HCT116 (cell line): ENCODE results near the gene NHLRC3. TPM values are rescaled to one million over a fixed set of nuclear protein-coding genes. Genes with fewer than 3 reads are reported as not detected.
A peak's percentile ranks its signal among the peaks of the same experiment; 100 is the strongest.

ENCODE experiments used
- ATAC-seq: fragments of 200-7000 bp; cut with Tn5 transposase; 2 replicates; pipeline ENCODE4 v1.9.1; 2020; ENCODE audit warnings: mild to moderate bottlenecking, moderate library complexity
- BruUV-seq: library from RNA; stranded (reverse); fragments of 400-500 nt; replicated peaks from 2 replicates; lab custom pipeline; 2021; lab: Mats Ljungman, UMichigan
- CTCF ChIA-PET: fragments of 300-600 bp; sonication (Branson Sonifier 250); formaldehyde crosslinking; loops from one replicate; lab custom pipeline; 2021; ENCODE audit warnings: antibody characterized with exemption; lab: Charles Lee
- POLR2A ChIA-PET: fragments of 300-600, 350-600 bp; sonication (Branson Sonifier 250); formaldehyde crosslinking; loops from one replicate; lab custom pipeline; 2021; ENCODE audit warnings: antibody characterized with exemption; lab: Charles Lee
- RAD21 ChIA-PET, 2 experiments: fragments of 300-600 bp; sonication (Branson Sonifier 250); formaldehyde crosslinking; loops; one replicate each; lab custom pipeline; 2023; ENCODE audit warnings: low total read pairs in 2 of 2; ENCODE audit not compliant: uncharacterized antibody in 2 of 2, unreplicated experiment in 2 of 2, low non-redundant PET in 1 of 2; lab: Charles Lee
- DNase-seq: peaks from one replicate; pipeline ENCODE4 v3.0.0-alpha.2; 2010; ENCODE audit warnings: low read depth, low spot score
- H2AFZ ChIP-seq: fragments of 200-600 bp; shearing (Covaris generic), sonication (generic); 2 replicates; pipeline ENCODE4 v1.6.1; 2017; ENCODE audit warnings: low read depth, mixed run types, mixed read lengths, antibody characterized with exemption, low read length; ENCODE audit not compliant: poor library complexity, severe bottlenecking
- H3K27ac ChIP-seq: 2 replicates; pipeline ENCODE4 v1.5.1; 2012; ENCODE audit warnings: low read depth, low read length
- H3K27me3 ChIP-seq: fragments of 200-600 bp; sonication (generic); 2 replicates; pipeline ENCODE4 v1.6.1; 2016; ENCODE audit warnings: mixed run types, low read length, mixed read lengths; ENCODE audit not compliant: insufficient read depth
- H3K36me3 ChIP-seq, 2 experiments: fragments of 200-500 bp in 1 of 2; fragments of 200-600 bp in 1 of 2; sonication (Bioruptor generic) in 1 of 2; sonication (generic) in 1 of 2; 2 replicates each; pipeline versions ENCODE4 v1.5.1 to v1.6.1; 2014 to 2016; ENCODE audit warnings: low read length in 2 of 2, inconsistent platforms in 1 of 2, mixed read lengths in 1 of 2, mixed run types in 1 of 2; ENCODE audit not compliant: insufficient read depth in 2 of 2, control insufficient read depth in 1 of 2
- H3K4me1 ChIP-seq, 2 experiments: fragments of 200-600 bp in 1 of 2; sonication (generic) in 1 of 2; 2 replicates each; pipeline versions ENCODE4 v1.5.1 to v1.6.1; 2012 to 2017; ENCODE audit warnings: low read length in 2 of 2, inconsistent platforms in 1 of 2, mild to moderate bottlenecking in 1 of 2, mixed read lengths in 1 of 2, mixed run types in 1 of 2, moderate library complexity in 1 of 2; ENCODE audit not compliant: insufficient read depth in 2 of 2, control insufficient read depth in 1 of 2
- H3K4me2 ChIP-seq: fragments of 200-600 bp; sonication (generic); 2 replicates; pipeline ENCODE4 v1.6.1; 2017; ENCODE audit warnings: mixed run types, low read length, mixed read lengths
- H3K4me3 ChIP-seq, 2 experiments: fragments of 200-600 bp in 1 of 2; sonication (generic) in 1 of 2; replicated peaks in 1 of 2; 2 replicates each; pipeline ENCODE4 v1.5.1; 2011 to 2016; ENCODE audit warnings: low read length in 2 of 2, control low read depth in 1 of 2, low read depth in 1 of 2, mild to moderate bottlenecking in 1 of 2, mixed read lengths in 1 of 2, mixed run types in 1 of 2
- H3K79me2 ChIP-seq: fragments of 200-600 bp; sonication (generic); 2 replicates; pipeline ENCODE4 v1.6.1; 2017; ENCODE audit warnings: mild to moderate bottlenecking, mixed run types, low read length, moderate library complexity, mixed read lengths; ENCODE audit not compliant: insufficient read depth
- H3K9ac ChIP-seq: fragments of 200-600 bp; sonication (generic); 2 replicates; pipeline ENCODE4 v1.6.1; 2016; ENCODE audit warnings: low read length, mixed read lengths
- H3K9me2 ChIP-seq: fragments of 200-600 bp; sonication (generic), shearing (Covaris generic); 2 replicates; pipeline ENCODE4 v1.6.1; 2017; ENCODE audit warnings: mixed run types, mild to moderate bottlenecking, moderate library complexity; ENCODE audit not compliant: insufficient read depth
- H3K9me3 ChIP-seq, 2 experiments: fragments of 200-500 bp in 1 of 2; fragments of 200-600 bp in 1 of 2; sonication (Bioruptor generic) in 1 of 2; sonication (generic) in 1 of 2; 2 replicates each; pipeline ENCODE4 v1.6.1; 2014 to 2017; ENCODE audit warnings: low read length in 2 of 2, mixed read lengths in 2 of 2, inconsistent platforms in 1 of 2, low read depth in 1 of 2, mild to moderate bottlenecking in 1 of 2, mixed run types in 1 of 2, moderate library complexity in 1 of 2; ENCODE audit not compliant: control insufficient read depth in 1 of 2, insufficient read depth in 1 of 2
- H4K20me1 ChIP-seq: fragments of 200-600 bp; sonication (generic), shearing (Covaris generic); 2 replicates; pipeline ENCODE4 v1.6.1; 2017; ENCODE audit warnings: mixed run types, mild to moderate bottlenecking, moderate library complexity; ENCODE audit not compliant: insufficient read depth
- CBX3 ChIP-seq: IDR thresholded peaks from 2 replicates; pipeline ENCODE4 v1.6.1; 2012; ENCODE audit warnings: low read depth
- ELF1 ChIP-seq: IDR thresholded peaks from 2 replicates; pipeline ENCODE4 v1.6.1; 2012; ENCODE audit warnings: low read depth, borderline replicate concordance
- SIN3A ChIP-seq: IDR thresholded peaks from 2 replicates; pipeline ENCODE4 v1.6.1; 2012; ENCODE audit warnings: low read depth
- SP1 ChIP-seq: IDR thresholded peaks from 2 replicates; pipeline ENCODE4 v1.6.1; 2012; ENCODE audit warnings: low read depth
- SRF ChIP-seq: IDR thresholded peaks from 2 replicates; pipeline ENCODE4 v1.6.1; 2012; ENCODE audit warnings: low read depth
- TCF7L2 ChIP-seq: IDR thresholded peaks from 2 replicates; pipeline ENCODE4 v1.7.0; 2011; ENCODE audit warnings: borderline replicate concordance, inconsistent platforms; ENCODE audit not compliant: insufficient read depth, insufficient read length; ENCODE audit errors: extremely low read depth
- intact Hi-C: fragments of 100-400 bp; cut with micrococcal nuclease; formaldehyde crosslinking; loops from 2 replicates; pipeline ENCODE4 v1.10.0; 2022
- total RNA-seq: library from RNA; stranded (reverse); gene quantifications from one replicate; pipeline ENCODE4 v1.2.1, GENCODE V29; 2021; ENCODE audit not compliant: unreplicated experiment
- TF ChIP-seq, protein P1 (sequence below), 3 experiments: fragments of 200-600 bp in 1 of 3; sonication (generic) in 1 of 3; IDR thresholded peaks in 2 of 3; conservative IDR thresholded peaks in 1 of 3; 2 replicates each; pipeline ENCODE4 v1.5.1; 2012 to 2017; ENCODE audit warnings: low read depth in 2 of 3, low read length in 2 of 3, antibody characterized with exemption in 1 of 3, borderline replicate concordance in 1 of 3, control low read depth in 1 of 3, mild to moderate bottlenecking in 1 of 3, mixed read lengths in 1 of 3, mixed run types in 1 of 3, moderate library complexity in 1 of 3; ENCODE audit not compliant: insufficient read depth in 1 of 3
- TF ChIP-seq, protein P2 (sequence below): IDR thresholded peaks from 2 replicates; pipeline ENCODE4 v1.6.1; 2011; ENCODE audit warnings: mild to moderate bottlenecking, low read length, moderate library complexity; ENCODE audit not compliant: insufficient replicate concordance; ENCODE audit errors: extremely low read depth
- TF ChIP-seq, protein P3 (sequence below): IDR thresholded peaks from 2 replicates; pipeline ENCODE4 v1.6.1; 2012

Gene NHLRC3
- total RNA-seq, 1 experiment from 2014 or later = 7.2 TPM

DNA sequence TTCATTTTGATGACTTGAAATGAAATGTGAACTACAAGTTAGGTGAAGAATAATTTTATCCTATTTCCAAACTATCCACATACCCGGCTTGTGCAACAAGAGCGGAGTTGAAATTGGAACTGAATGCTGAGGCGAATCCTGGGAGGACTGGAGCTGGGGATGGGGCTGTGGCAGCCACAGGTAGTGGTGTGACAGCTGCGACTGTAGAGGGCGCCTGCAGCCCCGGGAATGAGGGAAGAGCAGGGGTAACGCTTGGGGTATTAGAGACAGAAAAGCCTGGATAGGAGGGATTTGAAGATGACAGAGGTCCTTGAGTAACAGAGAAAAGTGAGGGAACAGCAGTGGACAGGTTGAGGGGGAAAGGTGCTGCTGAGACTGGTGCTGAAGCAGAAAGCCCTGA, 25.6 kb upstream of the NHLRC3 start:
- ATAC-seq (peak; percentile 67), DNase-seq (no peak)
- Histone ChIP-seq H3K9ac (no peak overlapping the region), H3K4me2 (no peak overlapping the region), H3K4me3 (no peak overlapping the region), H3K9me3 (no peaks in the 10 kb centered on the region), H2AFZ (no peak overlapping the region), H3K4me1 (no peaks in the 10 kb centered on the region), H3K36me3 (peaks cover 8 to 57% of the 10 kb centered on the region in 2 experiments; a peak in 3 of 4 replicates), H3K27ac (no peak overlapping the region), H3K27me3 (no peaks in the 10 kb centered on the region), H3K9me2 (no peaks in the 10 kb centered on the region), H4K20me1 (no peaks in the 10 kb centered on the region; the same call in 1 of the 2 replicates), H3K79me2 (no peaks in the 10 kb centered on the region)
- intact Hi-C loops = no loop called here
- ChIA-PET RAD21 (no interaction called here), POLR2A (no interaction called here), CTCF (no interaction called here)
- TF ChIP-seq, protein P1, sequence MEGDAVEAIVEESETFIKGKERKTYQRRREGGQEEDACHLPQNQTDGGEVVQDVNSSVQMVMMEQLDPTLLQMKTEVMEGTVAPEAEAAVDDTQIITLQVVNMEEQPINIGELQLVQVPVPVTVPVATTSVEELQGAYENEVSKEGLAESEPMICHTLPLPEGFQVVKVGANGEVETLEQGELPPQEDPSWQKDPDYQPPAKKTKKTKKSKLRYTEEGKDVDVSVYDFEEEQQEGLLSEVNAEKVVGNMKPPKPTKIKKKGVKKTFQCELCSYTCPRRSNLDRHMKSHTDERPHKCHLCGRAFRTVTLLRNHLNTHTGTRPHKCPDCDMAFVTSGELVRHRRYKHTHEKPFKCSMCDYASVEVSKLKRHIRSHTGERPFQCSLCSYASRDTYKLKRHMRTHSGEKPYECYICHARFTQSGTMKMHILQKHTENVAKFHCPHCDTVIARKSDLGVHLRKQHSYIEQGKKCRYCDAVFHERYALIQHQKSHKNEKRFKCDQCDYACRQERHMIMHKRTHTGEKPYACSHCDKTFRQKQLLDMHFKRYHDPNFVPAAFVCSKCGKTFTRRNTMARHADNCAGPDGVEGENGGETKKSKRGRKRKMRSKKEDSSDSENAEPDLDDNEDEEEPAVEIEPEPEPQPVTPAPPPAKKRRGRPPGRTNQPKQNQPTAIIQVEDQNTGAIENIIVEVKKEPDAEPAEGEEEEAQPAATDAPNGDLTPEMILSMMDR (IDR thresholded peaks at IDR 0.05 in 2 of 3, conservative IDR thresholded peaks at IDR 0.05 in 1 of 3; ENCODE audit: borderline replicate concordance in 1 of 3, insufficient read depth in 1 of 3, low read depth in 2 of 3, low read length in 2 of 3) = peak in 2 of 3 experiments; percentile 28 to 41; a peak in 2 of 6 replicates
- TF ChIP-seq SP1 = no peak
- BruUV-seq = no TSS peak

DNA sequence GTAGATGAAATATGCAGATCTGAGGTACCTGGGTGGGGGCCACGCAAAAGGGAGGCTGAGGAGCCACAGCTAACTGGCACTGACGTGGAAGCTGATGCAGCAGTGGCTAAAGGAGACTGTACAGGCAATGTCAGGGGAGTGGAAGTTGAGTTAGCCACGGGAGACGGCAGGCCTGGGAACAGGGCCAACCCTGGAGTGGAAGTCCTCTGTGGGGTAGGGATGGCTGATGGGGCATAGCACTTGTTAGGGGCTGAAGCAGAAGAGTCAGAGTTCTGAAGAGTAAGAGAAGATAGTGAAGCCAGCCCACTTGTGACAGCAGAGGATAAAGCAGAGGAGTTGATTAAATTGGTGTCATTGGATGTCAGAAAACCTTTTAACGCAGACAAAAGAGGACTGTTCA, 24.8 kb upstream of the NHLRC3 start:
- no TSS peak for BruUV-seq
- no peaks in the 10 kb centered on the region for H3K9me3 ChIP-seq
- ChIA-PET POLR2A (no interaction called here), CTCF (no interaction called here), RAD21 (no interaction called here)
- no peaks in the 10 kb centered on the region; the same call in 1 of the 2 replicates for H4K20me1 ChIP-seq
- H3K36me3 ChIP-seq = peaks cover 8 to 57% of the 10 kb centered on the region in 2 experiments; a peak in 3 of 4 replicates
- no peak overlapping the region for H3K27ac ChIP-seq
- DNase-seq (no peak), ATAC-seq (no peak)
- no peaks in the 10 kb centered on the region for H3K79me2 ChIP-seq
- H3K27me3 ChIP-seq = no peaks in the 10 kb centered on the region
- H3K9me2 ChIP-seq = no peaks in the 10 kb centered on the region
- intact Hi-C loops = no loop called here
- no peak overlapping the region for H3K4me2 ChIP-seq
- H3K9ac ChIP-seq = no peak overlapping the region
- no peak overlapping the region for H3K4me3 ChIP-seq
- H3K4me1 ChIP-seq = no peaks in the 10 kb centered on the region
- H2AFZ ChIP-seq = no peak overlapping the region
- TF ChIP-seq SIN3A (no peak), SP1 (no peak), ELF1 (no peak), SRF (no peak), TCF7L2 (no peak), CBX3 (no peak)
- TF ChIP-seq, protein P2, sequence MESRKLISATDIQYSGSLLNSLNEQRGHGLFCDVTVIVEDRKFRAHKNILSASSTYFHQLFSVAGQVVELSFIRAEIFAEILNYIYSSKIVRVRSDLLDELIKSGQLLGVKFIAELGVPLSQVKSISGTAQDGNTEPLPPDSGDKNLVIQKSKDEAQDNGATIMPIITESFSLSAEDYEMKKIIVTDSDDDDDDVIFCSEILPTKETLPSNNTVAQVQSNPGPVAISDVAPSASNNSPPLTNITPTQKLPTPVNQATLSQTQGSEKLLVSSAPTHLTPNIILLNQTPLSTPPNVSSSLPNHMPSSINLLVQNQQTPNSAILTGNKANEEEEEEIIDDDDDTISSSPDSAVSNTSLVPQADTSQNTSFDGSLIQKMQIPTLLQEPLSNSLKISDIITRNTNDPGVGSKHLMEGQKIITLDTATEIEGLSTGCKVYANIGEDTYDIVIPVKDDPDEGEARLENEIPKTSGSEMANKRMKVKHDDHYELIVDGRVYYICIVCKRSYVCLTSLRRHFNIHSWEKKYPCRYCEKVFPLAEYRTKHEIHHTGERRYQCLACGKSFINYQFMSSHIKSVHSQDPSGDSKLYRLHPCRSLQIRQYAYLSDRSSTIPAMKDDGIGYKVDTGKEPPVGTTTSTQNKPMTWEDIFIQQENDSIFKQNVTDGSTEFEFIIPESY = no peak
- TF ChIP-seq, protein P1 (IDR thresholded peaks at IDR 0.05 in 2 of 3, conservative IDR thresholded peaks at IDR 0.05 in 1 of 3; ENCODE audit: borderline replicate concordance in 1 of 3, insufficient read depth in 1 of 3, low read depth in 2 of 3, low read length in 2 of 3) = no peak
- TF ChIP-seq, protein P3, sequence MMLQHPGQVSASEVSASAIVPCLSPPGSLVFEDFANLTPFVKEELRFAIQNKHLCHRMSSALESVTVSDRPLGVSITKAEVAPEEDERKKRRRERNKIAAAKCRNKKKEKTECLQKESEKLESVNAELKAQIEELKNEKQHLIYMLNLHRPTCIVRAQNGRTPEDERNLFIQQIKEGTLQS = no peak
